ENCODE data around the gene CCHCR1.

The CCHCR1 gene

DNA sequence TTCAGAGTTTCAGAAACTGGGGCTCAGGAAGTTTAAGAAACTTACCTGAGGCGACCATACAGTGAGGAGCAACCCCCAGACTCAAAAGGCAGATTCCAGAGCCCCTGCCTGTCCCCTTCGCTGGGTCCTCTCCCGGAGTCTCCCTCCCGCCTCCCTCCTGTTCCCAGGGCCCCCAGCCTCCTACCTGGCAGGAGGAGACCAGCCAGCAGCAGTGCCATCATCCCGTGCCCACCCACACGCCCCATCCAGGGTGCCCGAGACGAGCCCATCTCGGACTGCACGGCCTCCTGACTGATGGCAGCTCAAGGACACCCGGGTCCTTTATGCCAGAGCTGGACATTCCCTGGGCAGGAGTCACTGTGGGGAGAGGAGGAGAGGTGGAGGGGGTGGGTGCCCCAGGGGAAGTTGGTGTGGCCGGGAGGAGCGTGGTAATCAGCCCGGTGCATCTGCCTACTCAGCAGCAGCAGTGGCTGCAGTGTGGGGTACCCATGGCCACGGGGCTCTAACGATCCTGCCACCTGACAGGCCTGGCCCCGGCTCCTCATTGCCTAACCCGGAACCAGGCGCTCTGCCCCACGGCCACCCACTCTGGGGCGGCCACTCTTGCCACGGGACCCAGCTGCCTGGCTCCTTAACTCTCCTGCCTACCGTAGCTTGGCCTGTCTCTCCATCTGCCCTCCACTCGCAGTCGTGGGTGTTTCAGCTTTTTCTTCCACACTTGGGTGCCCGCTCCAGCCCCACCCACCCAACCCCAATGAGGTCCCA lies 37.3 kb downstream of the CCHCR1 start, which contains the start of gene CDSN:
CDSN (minus strand) TSS at position 296 of the 765 bp plus-strand sequence; CDS start at position 269, 27 bp downstream.
- H2AFZ ChIP-seq (ENCODE audit: low read depth, low read length, severe bottlenecking) = no peak within 1 kb of the TSS
- H3K36me3 ChIP-seq (ENCODE audit: low read length) = no peaks in the 10 kb centered on the region
- H3F3A ChIP-seq (ENCODE audit: insufficient read depth) = no peaks in the 10 kb centered on the region
- no peaks in the 10 kb centered on the region for H4K20me1 ChIP-seq (ENCODE audit: low read depth, low read length)
- no peaks in the 10 kb centered on the region for H3K27me3 ChIP-seq (ENCODE audit: low read length)
- no peaks in the 10 kb centered on the region for H3K9me2 ChIP-seq (replicated peaks; ENCODE audit: insufficient read depth, low read length)
- H3K4me3 ChIP-seq (ENCODE audit: insufficient read depth, low read length, poor library complexity, severe bottlenecking) = no peak within 1 kb of the TSS
- no peak within 1 kb of the TSS for H3K4me2 ChIP-seq (ENCODE audit: low read depth, low read length, poor library complexity, severe bottlenecking)
- H3K27ac ChIP-seq (ENCODE audit: low read depth, low read length) = no peak within 1 kb of the TSS
- H3K9me3 ChIP-seq (ENCODE audit: insufficient read depth, low read length) = no peaks in the 10 kb centered on the region
- TF ChIP-seq EZH2phosphoT487 (conservative IDR thresholded peaks at IDR 0.05; ENCODE audit: low read length) = 0 out of 2 replicates have a peak, but pooled peaks have one; percentile 93
- TF ChIP-seq CTCF (IDR thresholded peaks at IDR 0.05; ENCODE audit: insufficient read depth, low read length, poor library complexity, severe bottlenecking) = no peak
- H3K79me2 ChIP-seq (ENCODE audit: insufficient read depth, low read length) = no peaks in the 10 kb centered on the region
- H3K9ac ChIP-seq (ENCODE audit: low read length) = no peak within 1 kb of the TSS

- Histone ChIP-seq H3K79me2 (ENCODE audit: insufficient read depth, low read length) (no peaks in the 10 kb centered on the region), H3F3A (ENCODE audit: insufficient read depth) (no peaks in the 10 kb centered on the region), H3K36me3 (ENCODE audit: low read length) (no peaks in the 10 kb centered on the region), H3K9me2 (replicated peaks; ENCODE audit: insufficient read depth, low read length) (no peaks in the 10 kb centered on the region), H3K9ac (ENCODE audit: low read length) (no peak overlapping the region), H3K9me3 (ENCODE audit: insufficient read depth, low read length) (no peaks in the 10 kb centered on the region), H3K27me3 (ENCODE audit: low read length) (no peaks in the 10 kb centered on the region), H3K27ac (ENCODE audit: low read depth, low read length) (no peak overlapping the region), H3K4me2 (ENCODE audit: low read depth, low read length, poor library complexity, severe bottlenecking) (no peak overlapping the region), H2AFZ (ENCODE audit: low read depth, low read length, severe bottlenecking) (no peak overlapping the region), H3K4me3 (ENCODE audit: insufficient read depth, low read length, poor library complexity, severe bottlenecking) (no peak overlapping the region), H4K20me1 (ENCODE audit: low read depth, low read length) (no peaks in the 10 kb centered on the region)
- TF ChIP-seq EZH2phosphoT487 (conservative IDR thresholded peaks at IDR 0.05; ENCODE audit: low read length) = no peak
- TF ChIP-seq CTCF (IDR thresholded peaks at IDR 0.05; ENCODE audit: insufficient read depth, low read length, poor library complexity, severe bottlenecking) = no peak
Measured at GRCh38 chr6:31118178-31118577, 39.4 kb downstream of the CCHCR1 start.

DNA sequence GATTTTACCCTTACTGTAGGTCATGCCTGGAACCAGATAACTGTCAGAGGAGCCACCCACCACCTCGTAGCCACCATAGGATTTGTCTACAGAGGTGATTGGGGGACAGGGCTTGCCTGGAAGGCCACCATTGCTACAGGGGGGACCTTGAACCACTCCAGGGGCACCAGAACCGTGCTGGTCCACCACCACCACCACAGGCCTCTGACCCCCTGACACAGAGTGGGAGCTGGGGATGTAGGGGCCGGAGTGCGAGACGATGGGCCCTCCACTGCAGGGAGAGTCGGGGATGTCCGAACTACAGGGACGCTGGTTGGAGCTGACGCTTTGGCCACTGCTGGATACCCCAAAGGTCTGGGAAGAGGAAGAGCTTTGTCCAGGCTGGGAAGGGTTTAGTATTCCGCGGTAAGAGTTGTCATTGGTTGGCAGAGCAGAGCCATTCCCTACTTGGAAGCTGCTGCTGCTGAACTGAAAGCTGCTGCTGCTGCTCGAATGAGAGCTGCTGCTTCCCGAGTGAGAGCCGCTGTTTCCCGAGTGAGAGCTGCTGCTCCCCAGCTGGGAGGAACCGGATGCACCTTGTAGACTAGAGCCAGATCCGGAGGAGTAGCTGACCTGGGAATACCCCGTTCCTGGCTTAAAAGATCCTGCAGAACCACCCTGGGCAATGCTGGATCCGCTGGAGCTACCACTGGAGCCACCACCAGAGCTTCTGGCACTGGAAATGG lies 40.8 kb downstream of the CCHCR1 start:
- no peaks in the 10 kb centered on the region for H3K9me3 ChIP-seq (ENCODE audit: insufficient read depth, low read length)
- H3K79me2 ChIP-seq (ENCODE audit: insufficient read depth, low read length) = no peaks in the 10 kb centered on the region
- H3K36me3 ChIP-seq (ENCODE audit: low read length) = no peaks in the 10 kb centered on the region
- TF ChIP-seq CTCF (IDR thresholded peaks at IDR 0.05; ENCODE audit: insufficient read depth, low read length, poor library complexity, severe bottlenecking) = no peak
- TF ChIP-seq EZH2phosphoT487 (conservative IDR thresholded peaks at IDR 0.05; ENCODE audit: low read length) = no peak
- no peak overlapping the region for H3K27ac ChIP-seq (ENCODE audit: low read depth, low read length)
- no peaks in the 10 kb centered on the region for H3K9me2 ChIP-seq (replicated peaks; ENCODE audit: insufficient read depth, low read length)
- H3K27me3 ChIP-seq (ENCODE audit: low read length) = no peaks in the 10 kb centered on the region
- H4K20me1 ChIP-seq (ENCODE audit: low read depth, low read length) = no peaks in the 10 kb centered on the region
- H3K4me3 ChIP-seq (ENCODE audit: insufficient read depth, low read length, poor library complexity, severe bottlenecking) = no peak overlapping the region
- no peak overlapping the region for H2AFZ ChIP-seq (ENCODE audit: low read depth, low read length, severe bottlenecking)
- no peak overlapping the region for H3K9ac ChIP-seq (ENCODE audit: low read length)
- H3F3A ChIP-seq (ENCODE audit: insufficient read depth) = no peaks in the 10 kb centered on the region
- H3K4me2 ChIP-seq (ENCODE audit: low read depth, low read length, poor library complexity, severe bottlenecking) = no peak overlapping the region
